Measurements from ENCODE around the gene ZBTB46. TPM values are rescaled to one million over a fixed set of nuclear protein-coding genes. Genes with fewer than 3 reads are reported as not detected.
"Not testable (repeated sequence)": the region's sequence is repeated elsewhere in the genome, so short reads cannot be mapped to it uniquely, and the experiment has no call there.

ZBTB46 gene
- polyA plus RNA-seq, 1 experiment = 2.0 TPM

- no peak overlapping the region for H3K27ac ChIP-seq (ENCODE audit: low read depth, low read length)
- POLR2A ChIA-PET = interaction anchor here (0.6 to 0.7 kb wide), 4 partner anchors 20 to 352 kb away, joined by 3 to 4 read pairs (median 3); no protein-coding TSS in a partner anchor
- no peak for TF ChIP-seq CTCF (IDR thresholded peaks at IDR 0.05; ENCODE audit: low read depth, low read length)
- peak; percentile 39 for DNase-seq (ENCODE audit: low read depth, low spot score)
- CTCF ChIA-PET = interaction anchor here (1.3 kb wide), 1 partner anchor 100 kb away, joined by 4 read pairs; no protein-coding TSS in a partner anchor
- H3K27me3 ChIP-seq (ENCODE audit: control insufficient read depth, insufficient read depth, low read length) = no peaks in the 10 kb centered on the region
- H3K4me3 ChIP-seq (ENCODE audit: low read depth, low read length) = no peak overlapping the region
- H3K9me3 ChIP-seq (ENCODE audit: control insufficient read depth, insufficient read depth, low read length) = no peaks in the 10 kb centered on the region
Measured at GRCh38 chr20:63873477-63873971, 42.5 kb upstream of the ZBTB46 start.

- no peak for DNase-seq (ENCODE audit: low read depth, low spot score)
- H3K9me3 ChIP-seq (ENCODE audit: control insufficient read depth, insufficient read depth, low read length) = peaks cover 2% of the 10 kb centered on the region; the same call in 1 of the 2 replicates
- POLR2A ChIA-PET = no interaction called here
- CTCF ChIA-PET = no interaction called here
- H3K27ac ChIP-seq (ENCODE audit: low read depth, low read length) = no peak overlapping the region
- TF ChIP-seq CTCF (IDR thresholded peaks at IDR 0.05; ENCODE audit: low read depth, low read length) = no peak
- no peaks in the 10 kb centered on the region for H3K27me3 ChIP-seq (ENCODE audit: control insufficient read depth, insufficient read depth, low read length)
- H3K4me3 ChIP-seq (ENCODE audit: low read depth, low read length) = no peak overlapping the region
Measured at GRCh38 chr20:63868264-63868663, 37.2 kb upstream of the ZBTB46 start.

- H3K9me3 ChIP-seq (ENCODE audit: control insufficient read depth, insufficient read depth, low read length); H3K4me3 ChIP-seq (ENCODE audit: low read depth, low read length); DNase-seq (ENCODE audit: low read depth, low spot score); POLR2A ChIA-PET; H3K27ac ChIP-seq (ENCODE audit: low read depth, low read length); H3K27me3 ChIP-seq (ENCODE audit: control insufficient read depth, insufficient read depth, low read length): not testable (repeated sequence)
- CTCF ChIA-PET = interaction anchor here (1.5 kb wide), 1 partner anchor 92 kb away, joined by 3 read pairs; no protein-coding TSS in a partner anchor
Measured at GRCh38 chr20:63867042-63867441, 36.0 kb upstream of the ZBTB46 start.

GRCh38 chr20:63864978-63865640 lies 34.0 kb upstream of the ZBTB46 start, which contains the start of gene TPD52L2:
TPD52L2 (plus strand) TSS chr20:63865270; CDS start chr20:63865366, 96 bp downstream.
- POLR2A ChIA-PET = interaction anchor here (0.5 to 2.2 kb wide), 29 partner anchors 10 to 593 kb away, joined by 3 to 17 read pairs (median 4); partner anchors contain the start of genes ARFGAP1, ARFRP1, LIME1 and PTK6
- Histone ChIP-seq H3K9me3 (ENCODE audit: control insufficient read depth, insufficient read depth, low read length) (peaks cover 2% of the 10 kb centered on the region; the same call in 1 of the 2 replicates), H3K27me3 (ENCODE audit: control insufficient read depth, insufficient read depth, low read length) (no peaks in the 10 kb centered on the region), H3K27ac (ENCODE audit: low read depth, low read length) (peak within 1 kb of the TSS; percentile 97), H3K4me3 (ENCODE audit: low read depth, low read length) (peak within 1 kb of the TSS; percentile 96)
- CTCF ChIA-PET = interaction anchor here (0.9 to 2.4 kb wide), 5 partner anchors 80 to 327 kb away, joined by 3 to 11 read pairs (median 6); partner anchors contain the start of gene PRPF6
- DNase-seq (ENCODE audit: low read depth, low spot score) = peak; percentile 92
- no peak for TF ChIP-seq CTCF (IDR thresholded peaks at IDR 0.05; ENCODE audit: low read depth, low read length)

- no peak for TF ChIP-seq CTCF (IDR thresholded peaks at IDR 0.05; ENCODE audit: low read depth, low read length)
- Histone ChIP-seq H3K27ac (ENCODE audit: low read depth, low read length) (no peak overlapping the region), H3K27me3 (ENCODE audit: control insufficient read depth, insufficient read depth, low read length) (no peaks in the 10 kb centered on the region), H3K4me3 (ENCODE audit: low read depth, low read length) (peak overlapping the region; percentile 96), H3K9me3 (ENCODE audit: control insufficient read depth, insufficient read depth, low read length) (peaks cover 2% of the 10 kb centered on the region; the same call in 1 of the 2 replicates)
- ChIA-PET POLR2A (interaction anchor here (0.6 to 2.2 kb wide), 24 partner anchors 9 to 592 kb away, joined by 3 to 17 read pairs (median 4); partner anchors contain the start of genes ARFGAP1, ARFRP1, LIME1 and PTK6), CTCF (interaction anchor here (1.4 to 2.4 kb wide), 3 partner anchors 90 to 116 kb away, joined by 6 to 11 read pairs (median 6); partner anchors contain the start of gene PRPF6)
- DNase-seq (ENCODE audit: low read depth, low spot score) = no peak
Measured at GRCh38 chr20:63864545-63864977, 33.5 kb upstream of the ZBTB46 start.
